ENCODE data around the gene SLC6A19.

The SLC6A19 gene

GRCh38 chr5:1206521-1207412 lies 5.4 kb downstream of the SLC6A19 start:
- H3K9me3 Mint-ChIP-seq: no peaks in the 10 kb centered on the region
- H3K4me1 Mint-ChIP-seq: no peaks in the 10 kb centered on the region
- no peak for DNase-seq
- peak; percentile 24 for ATAC-seq
- H3K27ac Mint-ChIP-seq: no peak overlapping the region
- H3K27me3 Mint-ChIP-seq: peaks cover 7% of the 10 kb centered on the region
- H3K4me3 Mint-ChIP-seq: no peak overlapping the region

DNA sequence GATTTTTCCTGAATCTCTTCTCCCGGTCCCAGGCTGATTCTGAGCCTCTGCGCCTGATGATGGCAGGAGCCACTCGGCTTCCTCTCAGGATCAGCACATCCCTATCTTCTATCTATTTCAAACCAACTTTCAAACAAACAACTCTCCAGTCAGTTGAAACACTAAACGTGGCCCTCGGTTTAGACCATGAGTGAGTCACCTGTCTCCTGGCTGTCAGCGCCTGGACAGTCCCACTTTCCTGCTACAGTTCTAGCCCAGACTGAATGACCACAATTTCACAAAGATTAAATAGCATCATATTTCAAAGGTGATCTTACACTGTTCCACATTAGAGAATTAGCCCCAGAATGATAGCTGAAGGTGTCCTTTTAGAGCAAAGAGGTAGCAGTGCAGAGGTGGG lies 6.2 kb downstream of the SLC6A19 start:
- ATAC-seq (no peak), DNase-seq (no peak)
- H3K27ac Mint-ChIP-seq: no peak overlapping the region
- no peaks in the 10 kb centered on the region for H3K9me3 Mint-ChIP-seq
- H3K4me3 Mint-ChIP-seq: no peak overlapping the region
- H3K4me1 Mint-ChIP-seq: no peaks in the 10 kb centered on the region
- H3K27me3 Mint-ChIP-seq: peaks cover 7% of the 10 kb centered on the region

GRCh38 chr5:1208221-1208742 lies 6.9 kb downstream of the SLC6A19 start:
- no peak overlapping the region for H3K27ac Mint-ChIP-seq
- ATAC-seq: no peak
- no peak for DNase-seq
- H3K27me3 Mint-ChIP-seq: peaks cover 7% of the 10 kb centered on the region
- no peak overlapping the region for H3K4me3 Mint-ChIP-seq
- H3K4me1 Mint-ChIP-seq: no peaks in the 10 kb centered on the region
- no peaks in the 10 kb centered on the region for H3K9me3 Mint-ChIP-seq

- ATAC-seq (no peak), DNase-seq (no peak)
- Mint-ChIP-seq H3K27ac (no peak overlapping the region), H3K4me3 (no peak overlapping the region), H3K9me3 (no peaks in the 10 kb centered on the region), H3K27me3 (peaks cover 7% of the 10 kb centered on the region), H3K4me1 (no peaks in the 10 kb centered on the region)
Measured at GRCh38 chr5:1208743-1209488, 7.5 kb downstream of the SLC6A19 start.

DNA sequence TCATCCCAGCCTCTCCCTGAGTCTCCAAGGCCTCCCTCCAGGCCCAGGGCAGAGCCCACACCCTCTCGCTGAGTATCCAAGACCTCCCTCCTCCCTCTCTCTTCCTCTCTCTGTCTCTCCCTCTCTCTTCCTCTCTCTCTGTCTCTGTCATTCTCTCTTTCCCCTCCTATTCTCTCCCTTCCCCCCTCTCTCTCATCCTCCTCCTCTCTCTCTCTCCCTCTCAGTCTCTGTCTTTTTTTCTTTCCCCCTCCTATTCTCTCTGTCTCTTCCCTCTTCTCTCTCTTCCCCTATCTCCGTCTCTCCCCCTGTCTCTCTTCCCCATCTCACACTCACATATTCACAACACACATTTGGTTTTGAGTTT lies 8.1 kb downstream of the SLC6A19 start:
- Mint-ChIP-seq H3K27me3 (peaks cover 7% of the 10 kb centered on the region), H3K4me1 (no peaks in the 10 kb centered on the region), H3K27ac (no peak overlapping the region), H3K4me3 (no peak overlapping the region), H3K9me3 (no peaks in the 10 kb centered on the region)
- DNase-seq (no peak), ATAC-seq (no peak)

- no peak for ATAC-seq
- Mint-ChIP-seq H3K27me3 (peaks cover 5% of the 10 kb centered on the region), H3K4me3 (no peak overlapping the region), H3K4me1 (no peaks in the 10 kb centered on the region), H3K9me3 (no peaks in the 10 kb centered on the region), H3K27ac (no peak overlapping the region)
- no peak for DNase-seq
Measured at GRCh38 chr5:1209896-1210776, 8.7 kb downstream of the SLC6A19 start.

DNA sequence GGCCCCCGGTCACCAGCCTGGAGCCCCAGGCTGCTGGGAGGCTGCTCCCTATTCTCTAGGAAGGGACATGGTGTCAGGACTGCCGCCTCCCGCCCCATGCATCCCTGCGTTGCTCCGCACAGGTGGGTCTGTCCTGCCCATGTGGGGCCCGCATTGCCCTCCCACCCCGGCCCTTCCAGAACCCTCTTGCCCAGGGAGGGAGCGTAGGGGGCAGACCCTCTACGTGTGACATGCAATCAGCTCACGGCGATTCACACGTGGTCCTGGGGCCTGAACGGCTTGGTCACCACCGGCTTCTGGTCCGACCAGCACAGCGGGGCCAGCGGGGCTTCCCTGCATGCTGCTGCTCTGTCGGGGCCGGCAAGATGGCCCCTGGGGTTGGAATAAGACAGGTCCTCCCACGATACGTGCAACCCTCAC lies 9.4 kb downstream of the SLC6A19 start:
- DNase-seq: no peak
- H3K27ac Mint-ChIP-seq: no peak overlapping the region
- ATAC-seq: no peak
- H3K9me3 Mint-ChIP-seq: no peaks in the 10 kb centered on the region
- H3K27me3 Mint-ChIP-seq: no peaks in the 10 kb centered on the region
- no peaks in the 10 kb centered on the region for H3K4me1 Mint-ChIP-seq
- no peak overlapping the region for H3K4me3 Mint-ChIP-seq

- no peaks in the 10 kb centered on the region for H3K9me3 Mint-ChIP-seq
- H3K4me3 Mint-ChIP-seq: no peak overlapping the region
- ATAC-seq (no peak), DNase-seq (no peak)
- no peak overlapping the region for H3K27ac Mint-ChIP-seq
- no peaks in the 10 kb centered on the region for H3K27me3 Mint-ChIP-seq
- no peaks in the 10 kb centered on the region for H3K4me1 Mint-ChIP-seq
Measured at GRCh38 chr5:1211701-1212100, 10.3 kb downstream of the SLC6A19 start.

DNA sequence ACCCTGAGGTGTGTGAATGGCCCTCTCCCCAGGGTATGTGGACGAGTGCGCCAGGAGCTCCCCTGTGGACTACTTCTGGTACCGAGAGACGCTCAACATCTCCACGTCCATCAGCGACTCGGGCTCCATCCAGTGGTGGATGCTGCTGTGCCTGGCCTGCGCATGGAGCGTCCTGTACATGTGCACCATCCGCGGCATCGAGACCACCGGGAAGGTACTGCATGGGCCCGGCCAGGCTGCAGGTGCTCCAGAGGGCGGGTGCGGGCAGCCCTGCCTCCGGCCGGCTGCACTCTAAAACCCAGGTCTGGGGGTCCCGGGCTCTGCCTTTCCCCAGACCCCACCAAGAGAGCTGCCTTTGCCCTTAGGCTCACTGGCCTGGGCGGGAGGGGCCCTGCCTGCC lies 10.9 kb downstream of the SLC6A19 start:
- no peak overlapping the region for H3K4me3 Mint-ChIP-seq
- no peaks in the 10 kb centered on the region for H3K27me3 Mint-ChIP-seq
- no peak for DNase-seq
- no peak for ATAC-seq
- no peak overlapping the region for H3K27ac Mint-ChIP-seq
- H3K4me1 Mint-ChIP-seq: no peaks in the 10 kb centered on the region
- no peaks in the 10 kb centered on the region for H3K9me3 Mint-ChIP-seq

GRCh38 chr5:1212881-1213280 lies 11.5 kb downstream of the SLC6A19 start:
- peaks cover 3% of the 10 kb centered on the region for H3K27me3 Mint-ChIP-seq
- ATAC-seq (peak; percentile 66), DNase-seq (no peak)
- no peaks in the 10 kb centered on the region for H3K9me3 Mint-ChIP-seq
- H3K27ac Mint-ChIP-seq: no peak overlapping the region
- no peak overlapping the region for H3K4me3 Mint-ChIP-seq
- H3K4me1 Mint-ChIP-seq: peaks cover 5% of the 10 kb centered on the region

GRCh38 chr5:1213508-1214162 lies 12.2 kb downstream of the SLC6A19 start:
- no peak overlapping the region for H3K4me3 Mint-ChIP-seq
- peaks cover 11% of the 10 kb centered on the region for H3K27me3 Mint-ChIP-seq
- no peak for DNase-seq
- no peaks in the 10 kb centered on the region for H3K9me3 Mint-ChIP-seq
- peaks cover 9% of the 10 kb centered on the region for H3K4me1 Mint-ChIP-seq
- no peak overlapping the region for H3K27ac Mint-ChIP-seq
- peak; percentile 15 for ATAC-seq

- Mint-ChIP-seq H3K4me3 (no peak overlapping the region), H3K27me3 (peaks cover 18% of the 10 kb centered on the region), H3K4me1 (peaks cover 9% of the 10 kb centered on the region), H3K9me3 (no peaks in the 10 kb centered on the region), H3K27ac (no peak overlapping the region)
- ATAC-seq (no peak), DNase-seq (no peak)
Measured at GRCh38 chr5:1214163-1214935, 13.0 kb downstream of the SLC6A19 start.

DNA sequence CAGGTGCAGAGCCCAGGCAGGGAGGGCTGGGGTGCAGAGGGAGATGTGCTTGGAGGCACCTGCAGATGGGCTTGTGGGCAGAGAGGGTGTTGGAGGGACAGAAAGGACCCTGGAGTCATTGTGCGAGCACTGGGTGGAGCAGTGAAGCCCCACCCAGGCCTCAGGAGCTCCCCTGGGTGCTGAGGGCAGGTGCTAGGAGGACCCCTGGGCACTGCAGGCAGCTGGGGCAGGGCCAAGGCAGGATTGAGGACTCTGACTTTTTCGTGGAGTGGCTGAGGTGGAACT lies 13.5 kb downstream of the SLC6A19 start:
- no peaks in the 10 kb centered on the region for H3K9me3 Mint-ChIP-seq
- no peak for DNase-seq
- H3K27ac Mint-ChIP-seq: no peak overlapping the region
- no peak for ATAC-seq
- peaks cover 9% of the 10 kb centered on the region for H3K4me1 Mint-ChIP-seq
- H3K27me3 Mint-ChIP-seq: peaks cover 20% of the 10 kb centered on the region
- no peak overlapping the region for H3K4me3 Mint-ChIP-seq

DNA sequence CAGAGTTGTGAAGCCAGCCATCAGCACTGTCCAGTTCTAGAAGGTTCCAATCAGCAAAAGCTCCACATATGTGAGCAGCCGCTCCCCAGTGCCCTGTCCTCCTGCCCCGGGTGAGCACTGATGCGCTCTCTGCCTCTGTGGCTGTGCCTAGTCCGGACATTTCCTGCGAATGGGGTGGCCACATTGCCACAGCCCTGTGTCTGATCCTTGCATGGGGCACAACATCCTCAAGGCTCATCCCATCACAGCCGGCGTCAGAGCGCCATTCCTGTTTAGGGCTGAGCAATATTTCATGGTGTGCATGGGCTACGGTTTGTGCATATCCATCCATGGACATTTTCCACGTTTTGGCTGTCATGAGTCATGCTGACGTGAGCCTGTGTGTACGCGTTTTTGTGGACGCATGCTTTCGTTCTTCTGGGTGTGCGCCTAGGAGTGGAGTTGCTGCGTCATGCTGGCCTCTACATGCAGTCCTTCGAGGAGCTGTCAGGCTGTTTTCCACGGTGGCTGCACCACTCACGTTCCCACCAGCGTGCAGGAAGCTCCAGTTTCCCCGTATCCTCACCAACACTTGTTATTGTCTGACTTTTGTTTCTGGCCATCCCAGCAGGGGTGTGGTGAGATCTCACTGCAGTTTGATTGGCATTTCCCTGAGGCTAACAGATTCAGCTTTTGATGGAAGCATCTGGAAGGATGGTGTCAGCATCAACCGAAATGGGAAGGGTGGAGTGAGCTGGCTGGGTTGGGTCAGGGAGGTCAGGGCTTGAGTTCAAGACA lies 14.1 kb downstream of the SLC6A19 start:
- no peaks in the 10 kb centered on the region for H3K9me3 Mint-ChIP-seq
- H3K27me3 Mint-ChIP-seq: peaks cover 20% of the 10 kb centered on the region
- H3K4me1 Mint-ChIP-seq: peaks cover 9% of the 10 kb centered on the region
- no peak overlapping the region for H3K27ac Mint-ChIP-seq
- H3K4me3 Mint-ChIP-seq: no peak overlapping the region
- no peak for ATAC-seq
- no peak for DNase-seq

All from stimulated activated naive CD8-positive, alpha-beta T cell treated with anti-CD3 and anti-CD28 coated beads, Interleukin-15, amount 100 ng/mL, for 72 hours (primary cell).